H1 (cell line): ENCODE data around the gene DOK1. TPM values are rescaled to one million over a fixed set of nuclear protein-coding genes. Genes with fewer than 3 reads are reported as not detected.

Source experiments
- CBX5 ChIP-seq: fragments of 300-800, 300-1000 bp; sonication (generic); IDR thresholded peaks from 2 replicates; pipeline ENCODE4 v1.7.1; 2016; ENCODE audit warnings: antibody characterized with exemption, low read length, low read depth
- CHD2 ChIP-seq: IDR thresholded peaks from 2 replicates; pipeline ENCODE4 v1.6.1; 2012; ENCODE audit warnings: low read length, improper control_type of control experiment
- KDM4A ChIP-seq: IDR thresholded peaks from one replicate; pipeline ENCODE4 v1.7.1; 2012; ENCODE audit warnings: low read depth, mild to moderate bottlenecking, moderate library complexity, low read length, inconsistent platforms; ENCODE audit not compliant: severe bottlenecking
- SIX5 ChIP-seq: IDR thresholded peaks from 2 replicates; pipeline ENCODE4 v1.6.1; 2011; ENCODE audit warnings: mild to moderate bottlenecking, low read depth, low read length
- USF2 ChIP-seq: IDR thresholded peaks from 2 replicates; pipeline ENCODE4 v1.6.1; 2011; ENCODE audit warnings: low read length, improper control_type of control experiment
- polyA plus RNA-seq, 7 experiments: library from polyadenylated mRNA; depleted of rRNA in 3 of 7; stranded (reverse) in 5 of 7; unstranded in 2 of 7; fragments of >200 nt in 5 of 7; fragments of 200-250 nt in 2 of 7; gene quantifications; 1 replicate in 5 of 7; 2 replicates in 1 of 7; 4 replicates in 1 of 7; pipeline versions ENCODE4 v1.2.1 to v1.2.3, GENCODE V29; 2011 to 2013; ENCODE audit warnings: missing spikeins in 2 of 7, mixed read lengths in 2 of 7
- total RNA-seq: library from RNA; stranded (reverse); fragmentation: NEBNext Ultra II Directional; extraction: Animal tissue kit (Norgen Biotek cat#: 25700); gene quantifications from 2 replicates; pipeline ENCODE4 v1.2.1, GENCODE V29; 2021

Gene DOK1
- total and polyA plus RNA-seq, 2 of the 8 experiments (the other 6 are each of a cell fraction or from before 2014, with no cell fraction given) = 11.0 to 14.3 TPM

GRCh38 chr2:74575320-74575719 is 20.8 kb downstream of the DOK1 start (continued):
- TF ChIP-seq USF2 (no peak), SIX5 (no peak), KDM4A (no peak), CHD2 (no peak), CBX5 (no peak)
- TF ChIP-seq, all 59 proteins: peak for 0
